Fibroblast of mammary gland (primary cell): ENCODE results near the gene OSBPL5.

Experiments
- DNase-seq: peaks from one replicate; pipeline ENCODE4 v3.0.0-alpha.2; 2010; ENCODE audit warnings: low read depth
- H3K4me3 ChIP-seq: 2 replicates; pipeline ENCODE4 v1.5.1; 2011; ENCODE audit warnings: low read depth, mild to moderate bottlenecking, low read length, moderate library complexity; ENCODE audit not compliant: control insufficient read depth
- TF ChIP-seq, protein P1 (sequence below): conservative IDR thresholded peaks from 2 replicates; pipeline ENCODE4 v1.5.1; 2011; ENCODE audit warnings: low read depth, low read length, inconsistent platforms; ENCODE audit not compliant: control insufficient read depth, insufficient read depth

OSBPL5 gene

DNA sequence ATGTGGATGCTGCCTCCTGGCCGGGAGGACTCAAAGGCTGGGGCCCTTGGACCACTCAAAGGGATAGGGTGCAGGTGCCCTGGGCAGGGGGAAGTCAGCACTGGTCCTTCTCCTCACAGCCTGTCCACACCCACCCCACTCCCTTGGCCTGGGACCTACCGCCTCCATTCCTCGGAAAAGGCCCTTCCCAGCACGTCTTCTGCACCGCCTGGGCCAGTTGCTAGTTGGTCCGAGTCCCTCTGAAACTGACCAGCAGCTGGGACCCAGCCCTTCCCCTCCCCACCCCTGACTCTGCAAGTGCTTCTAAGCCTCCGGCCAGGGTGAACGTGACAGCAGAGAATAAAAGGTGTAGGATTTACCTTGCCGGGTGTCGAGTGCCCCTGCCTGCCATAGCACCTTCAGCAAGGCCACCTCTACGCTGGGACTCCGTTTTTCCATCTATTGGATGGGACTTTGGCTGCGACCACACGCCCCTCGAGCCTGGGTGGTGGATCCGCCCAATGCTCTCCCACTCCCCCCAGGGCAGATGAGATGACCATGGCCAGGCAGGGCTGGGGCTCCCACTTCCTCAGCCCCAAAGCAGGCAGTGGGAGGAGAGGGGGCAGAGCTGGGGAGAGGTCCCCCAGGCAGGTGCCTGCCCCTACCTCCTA, 37.3 kb downstream of the OSBPL5 start:
- TF ChIP-seq, protein P1, sequence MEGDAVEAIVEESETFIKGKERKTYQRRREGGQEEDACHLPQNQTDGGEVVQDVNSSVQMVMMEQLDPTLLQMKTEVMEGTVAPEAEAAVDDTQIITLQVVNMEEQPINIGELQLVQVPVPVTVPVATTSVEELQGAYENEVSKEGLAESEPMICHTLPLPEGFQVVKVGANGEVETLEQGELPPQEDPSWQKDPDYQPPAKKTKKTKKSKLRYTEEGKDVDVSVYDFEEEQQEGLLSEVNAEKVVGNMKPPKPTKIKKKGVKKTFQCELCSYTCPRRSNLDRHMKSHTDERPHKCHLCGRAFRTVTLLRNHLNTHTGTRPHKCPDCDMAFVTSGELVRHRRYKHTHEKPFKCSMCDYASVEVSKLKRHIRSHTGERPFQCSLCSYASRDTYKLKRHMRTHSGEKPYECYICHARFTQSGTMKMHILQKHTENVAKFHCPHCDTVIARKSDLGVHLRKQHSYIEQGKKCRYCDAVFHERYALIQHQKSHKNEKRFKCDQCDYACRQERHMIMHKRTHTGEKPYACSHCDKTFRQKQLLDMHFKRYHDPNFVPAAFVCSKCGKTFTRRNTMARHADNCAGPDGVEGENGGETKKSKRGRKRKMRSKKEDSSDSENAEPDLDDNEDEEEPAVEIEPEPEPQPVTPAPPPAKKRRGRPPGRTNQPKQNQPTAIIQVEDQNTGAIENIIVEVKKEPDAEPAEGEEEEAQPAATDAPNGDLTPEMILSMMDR = no peak
- DNase-seq = no peak
- no peak overlapping the region for H3K4me3 ChIP-seq

DNA sequence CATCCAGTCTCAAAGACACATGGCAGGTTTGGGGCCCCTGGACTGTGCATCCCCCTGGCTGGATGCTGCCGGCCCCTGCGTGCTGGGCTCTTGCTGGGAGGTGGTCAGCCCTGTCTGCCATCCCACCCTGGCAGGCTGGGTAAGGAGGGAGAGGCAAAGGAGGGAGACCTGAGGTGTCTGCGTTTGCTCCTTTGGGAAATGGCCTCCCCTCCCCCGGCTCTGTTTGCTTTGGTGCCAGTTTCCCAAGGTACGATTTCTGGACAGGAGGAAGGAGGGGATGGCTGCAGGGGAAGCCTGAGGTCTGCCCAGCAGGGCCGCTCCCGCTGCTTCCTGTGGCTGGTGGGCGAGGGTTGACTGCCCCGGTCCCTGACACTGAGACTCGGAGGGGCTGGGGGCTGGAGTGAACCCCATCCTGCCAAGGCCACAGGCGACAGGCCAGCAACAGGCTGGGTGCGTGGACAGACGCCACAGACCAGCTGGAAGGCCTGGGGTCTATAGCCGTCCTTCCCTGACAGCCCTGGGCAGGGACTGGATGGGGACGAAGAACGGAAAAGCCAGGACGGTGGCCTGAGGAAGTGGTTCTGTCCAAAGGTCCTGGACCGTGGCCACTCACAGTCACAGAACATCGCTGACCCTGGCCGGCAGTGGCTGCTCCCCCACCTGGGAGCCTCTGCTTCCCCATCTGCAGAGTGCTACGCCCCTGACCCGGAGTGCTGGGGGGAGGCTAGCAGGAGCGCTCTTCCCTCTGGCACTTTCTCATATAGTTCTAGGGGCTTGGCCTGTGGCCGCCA, 38.0 kb downstream of the OSBPL5 start:
- H3K4me3 ChIP-seq = no peak overlapping the region
- TF ChIP-seq, protein P1 = no peak
- no peak for DNase-seq

DNA sequence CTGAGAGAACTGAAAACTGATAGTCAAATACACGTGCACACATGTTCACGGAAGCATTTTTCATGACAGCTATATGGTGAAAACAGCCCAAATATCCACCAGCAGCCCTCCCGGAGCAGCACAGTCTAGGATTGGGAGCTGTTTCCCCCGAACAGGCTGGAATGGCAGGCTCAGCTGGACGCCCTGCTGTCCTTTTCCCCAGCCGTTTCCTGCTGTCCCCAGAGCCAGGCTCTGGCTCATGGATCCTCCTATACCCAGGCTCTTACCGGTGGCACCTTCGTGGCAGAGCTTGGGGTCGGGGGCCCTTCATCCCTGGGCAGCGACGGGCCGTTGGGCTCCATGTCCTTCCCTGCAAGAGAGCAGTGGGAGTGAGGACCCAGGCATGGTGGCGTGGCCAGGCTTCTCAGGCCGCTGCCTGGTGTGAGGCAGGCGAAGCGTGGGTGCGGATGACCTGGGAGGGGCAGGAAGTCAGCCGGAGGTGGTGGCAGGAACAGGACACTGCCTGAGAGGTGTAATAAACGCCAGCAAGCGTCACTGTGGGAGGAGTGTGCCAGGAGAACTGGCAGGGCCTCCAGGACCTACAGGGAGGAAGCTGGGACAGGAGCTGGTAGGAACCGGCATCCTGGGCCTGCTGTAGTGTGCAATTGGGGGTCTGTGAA, 38.8 kb downstream of the OSBPL5 start:
- DNase-seq = no peak
- TF ChIP-seq, protein P1 = no peak
- no peak overlapping the region for H3K4me3 ChIP-seq

DNA sequence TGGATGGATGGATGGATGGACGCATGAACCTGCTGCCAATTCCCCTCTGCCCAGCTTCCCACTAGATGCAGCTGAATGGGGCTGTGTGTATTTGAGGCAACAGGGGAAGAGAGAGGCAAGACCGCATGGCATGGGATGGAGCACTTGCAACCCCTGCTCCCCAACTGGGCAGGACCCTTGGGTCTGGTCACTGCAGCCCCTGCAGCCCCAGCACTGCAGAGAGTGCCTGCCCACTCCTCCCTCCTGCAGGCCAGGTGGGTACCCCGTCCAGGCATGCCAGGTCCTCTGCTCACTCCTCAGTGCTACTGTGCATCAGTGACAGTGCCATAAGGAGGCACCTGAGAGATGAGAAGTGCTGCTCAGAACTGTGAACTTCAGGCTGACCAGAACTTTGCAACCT, 40.3 kb downstream of the OSBPL5 start:
- H3K4me3 ChIP-seq = no peak overlapping the region
- TF ChIP-seq, protein P1 = no peak
- no peak for DNase-seq

DNA sequence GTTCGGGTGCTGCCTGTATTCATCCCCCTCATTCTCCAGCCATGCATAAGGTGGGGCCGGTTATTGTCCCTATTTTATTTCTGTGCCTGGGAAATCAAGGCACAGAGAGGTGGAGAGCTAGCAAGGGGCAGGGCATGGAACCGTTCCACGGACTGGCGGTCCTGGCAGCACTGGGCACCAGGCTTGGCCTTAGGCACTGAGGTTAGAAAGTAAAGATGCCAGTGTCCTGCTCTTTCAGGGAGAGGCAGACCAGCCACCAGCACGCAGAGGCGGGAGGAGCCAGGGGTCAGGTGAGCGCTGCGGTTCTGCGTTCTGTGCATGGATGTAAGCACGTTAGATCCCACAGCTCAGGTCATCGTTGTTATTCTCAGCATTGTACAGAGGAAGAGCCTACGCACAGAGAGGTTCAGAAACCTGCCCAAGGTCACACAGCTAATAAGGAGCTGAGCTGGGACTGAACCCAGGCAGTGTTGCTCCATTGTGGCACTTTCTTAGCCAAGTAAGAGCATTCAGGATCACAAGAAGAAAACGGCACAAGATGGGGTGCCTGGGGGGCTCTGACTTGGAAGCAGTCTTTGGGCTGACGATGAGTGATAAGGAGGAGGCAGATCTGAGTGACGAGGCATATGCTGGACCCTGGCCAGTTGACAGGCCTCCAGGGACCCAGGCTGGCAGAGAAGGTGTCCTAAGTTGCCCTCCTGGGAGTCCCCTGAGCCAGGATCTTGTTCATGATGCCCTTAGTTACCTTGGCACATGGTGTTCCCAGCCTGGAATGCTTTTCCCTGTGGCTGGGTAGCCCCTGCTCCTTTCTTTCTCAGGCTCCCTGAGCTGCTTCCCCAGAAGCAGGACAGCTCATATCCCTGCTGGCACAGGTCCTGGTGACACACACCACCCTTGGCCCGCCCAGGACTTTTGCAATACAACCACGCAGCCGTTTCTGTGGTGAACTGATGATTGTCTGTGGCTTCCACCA, 41.1 kb downstream of the OSBPL5 start:
- DNase-seq = peak; percentile 99
- TF ChIP-seq, protein P1 = peak; percentile 20
- H3K4me3 ChIP-seq = no peak overlapping the region

DNA sequence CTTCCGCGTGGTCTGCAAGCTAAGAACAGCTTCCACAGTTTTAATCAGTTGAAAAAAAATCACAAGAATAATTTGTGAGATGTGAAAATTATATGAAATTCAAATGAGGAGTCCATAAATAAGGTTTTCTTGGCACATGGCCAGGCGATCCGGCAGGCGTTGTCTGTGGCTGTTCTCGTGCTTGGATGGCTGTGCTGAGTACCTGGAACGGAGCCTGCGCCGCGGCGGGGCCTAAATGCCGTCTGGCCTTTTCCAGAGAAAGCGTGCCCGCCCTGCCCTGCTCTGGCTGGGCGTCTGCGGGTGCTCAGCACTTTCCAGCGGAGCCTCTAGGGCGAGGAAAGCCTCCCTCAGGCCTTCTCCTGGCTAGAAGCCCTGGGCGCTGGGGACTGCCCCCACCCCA, 41.8 kb downstream of the OSBPL5 start:
- TF ChIP-seq, protein P1 = no peak

More for the DNA sequence above, 41.8 kb downstream of the OSBPL5 start:
- no peak overlapping the region for H3K4me3 ChIP-seq
- peak; percentile 66 for DNase-seq
